ENCODE results near the gene MAJIN.

MAJIN gene

GRCh38 chr11:64916775-64917662 lies 54.9 kb downstream of the MAJIN start, which contains the start of gene ATG2A:
Gene ATG2A, minus strand, starts transcription at chr11:64917209. Its CDS starts 74 bp downstream, at chr11:64917135.
- Histone ChIP-seq H3K27ac (ENCODE audit: low read length) (peak within 1 kb of the TSS; percentile 35), H3K4me2 (ENCODE audit: low read length) (peak within 1 kb of the TSS; percentile 98), H3K36me3 (replicated peaks; ENCODE audit: low read depth, low read length) (peaks cover 2% of the 10 kb centered on the region), H3K79me2 (ENCODE audit: low read length) (peaks cover 18% of the 10 kb centered on the region), H3K4me3 (ENCODE audit: low read length) (peak within 1 kb of the TSS; percentile 90), H3K9ac (ENCODE audit: low read length) (peak within 1 kb of the TSS; percentile 89), H4K20me1 (ENCODE audit: insufficient read depth, low read length) (no peaks in the 10 kb centered on the region), H2AFZ (ENCODE audit: low read depth, low read length) (peak within 1 kb of the TSS; percentile 68), H3K9me3 (ENCODE audit: insufficient read depth, low read length) (no peaks in the 10 kb centered on the region), H3K27me3 (ENCODE audit: low read depth, low read length) (no peaks in the 10 kb centered on the region), H3K4me1 (ENCODE audit: low read length) (peaks cover 16% of the 10 kb centered on the region)
- TF ChIP-seq CTCF (IDR thresholded peaks at IDR 0.05; ENCODE audit: low read depth, low read length) = no peak
- TF ChIP-seq EZH2phosphoT487 (IDR thresholded peaks at IDR 0.05; ENCODE audit: low read depth) = no peak

GRCh38 chr11:64916040-64916774 lies 55.7 kb downstream of the MAJIN start:
- Histone ChIP-seq H2AFZ (ENCODE audit: low read depth, low read length) (0 out of 2 replicates have a peak overlapping the region, but pooled peaks have one; percentile 6), H4K20me1 (ENCODE audit: insufficient read depth, low read length) (no peaks in the 10 kb centered on the region), H3K27ac (ENCODE audit: low read length) (peak overlapping the region; percentile 28), H3K9me3 (ENCODE audit: insufficient read depth, low read length) (no peaks in the 10 kb centered on the region), H3K27me3 (ENCODE audit: low read depth, low read length) (no peaks in the 10 kb centered on the region), H3K36me3 (replicated peaks; ENCODE audit: low read depth, low read length) (peaks cover 7% of the 10 kb centered on the region), H3K79me2 (ENCODE audit: low read length) (peaks cover 18% of the 10 kb centered on the region), H3K4me3 (ENCODE audit: low read length) (peak overlapping the region; percentile 90), H3K4me2 (ENCODE audit: low read length) (peak overlapping the region; percentile 98), H3K4me1 (ENCODE audit: low read length) (peaks cover 16% of the 10 kb centered on the region), H3K9ac (ENCODE audit: low read length) (peak overlapping the region; percentile 89)
- TF ChIP-seq EZH2phosphoT487 (IDR thresholded peaks at IDR 0.05; ENCODE audit: low read depth) (no peak), CTCF (IDR thresholded peaks at IDR 0.05; ENCODE audit: low read depth, low read length) (no peak)

GRCh38 chr11:64915376-64915887 lies 56.5 kb downstream of the MAJIN start:
- Histone ChIP-seq H3K9ac (ENCODE audit: low read length) (no peak overlapping the region), H3K36me3 (replicated peaks; ENCODE audit: low read depth, low read length) (peaks cover 7% of the 10 kb centered on the region), H3K79me2 (ENCODE audit: low read length) (peaks cover 18% of the 10 kb centered on the region), H3K27ac (ENCODE audit: low read length) (no peak overlapping the region), H3K4me2 (ENCODE audit: low read length) (peak overlapping the region; percentile 98), H4K20me1 (ENCODE audit: insufficient read depth, low read length) (no peaks in the 10 kb centered on the region), H3K4me1 (ENCODE audit: low read length) (peaks cover 16% of the 10 kb centered on the region), H3K4me3 (ENCODE audit: low read length) (peak overlapping the region; percentile 90), H2AFZ (ENCODE audit: low read depth, low read length) (no peak overlapping the region), H3K9me3 (ENCODE audit: insufficient read depth, low read length) (no peaks in the 10 kb centered on the region), H3K27me3 (ENCODE audit: low read depth, low read length) (no peaks in the 10 kb centered on the region)
- no peak for TF ChIP-seq EZH2phosphoT487 (IDR thresholded peaks at IDR 0.05; ENCODE audit: low read depth)
- no peak for TF ChIP-seq CTCF (IDR thresholded peaks at IDR 0.05; ENCODE audit: low read depth, low read length)

GRCh38 chr11:64914123-64914522 lies 57.8 kb downstream of the MAJIN start:
- Histone ChIP-seq H3K27ac (ENCODE audit: low read length) (no peak overlapping the region), H3K4me3 (ENCODE audit: low read length) (no peak overlapping the region), H3K27me3 (ENCODE audit: low read depth, low read length) (no peaks in the 10 kb centered on the region), H3K9me3 (ENCODE audit: insufficient read depth, low read length) (no peaks in the 10 kb centered on the region), H3K79me2 (ENCODE audit: low read length) (peaks cover 18% of the 10 kb centered on the region), H3K36me3 (replicated peaks; ENCODE audit: low read depth, low read length) (peaks cover 7% of the 10 kb centered on the region), H3K4me2 (ENCODE audit: low read length) (no peak overlapping the region), H3K9ac (ENCODE audit: low read length) (no peak overlapping the region), H3K4me1 (ENCODE audit: low read length) (peaks cover 16% of the 10 kb centered on the region), H2AFZ (ENCODE audit: low read depth, low read length) (no peak overlapping the region), H4K20me1 (ENCODE audit: insufficient read depth, low read length) (no peaks in the 10 kb centered on the region)
- TF ChIP-seq EZH2phosphoT487 (IDR thresholded peaks at IDR 0.05; ENCODE audit: low read depth) (no peak), CTCF (IDR thresholded peaks at IDR 0.05; ENCODE audit: low read depth, low read length) (no peak)

Data from OCI-LY3 (cell line).